Fibroblast of lung (primary cell): ENCODE results near the gene ZNF525. TPM values are rescaled to one million over a fixed set of nuclear protein-coding genes. Genes with fewer than 3 reads are reported as not detected.
"Not testable (repeated sequence)": the region's sequence is repeated elsewhere in the genome, so short reads cannot be mapped to it uniquely, and the experiment has no call there.

ENCODE experiments used
- DNase-seq, 2 donors: peaks; one replicate each; pipeline versions ENCODE4 v3.0.0 to v3.0.0-alpha.2; 2010; ENCODE audit warnings: low read depth in 2 of 2
- H2AFZ ChIP-seq: 2 replicates; pipeline ENCODE4 v1.5.1; 2012; ENCODE audit warnings: low read length, control low read depth, inconsistent platforms
- H3K27ac ChIP-seq: 2 replicates; pipeline ENCODE4 v1.5.1; 2011; ENCODE audit warnings: low read length, control low read depth; ENCODE audit not compliant: insufficient read depth
- H3K27me3 ChIP-seq: 2 replicates; pipeline ENCODE4 v1.5.1; 2011; ENCODE audit warnings: mild to moderate bottlenecking, low read length; ENCODE audit not compliant: control insufficient read depth, insufficient read depth
- H3K36me3 ChIP-seq: 2 replicates; pipeline ENCODE4 v1.5.1; 2011; ENCODE audit warnings: low read length; ENCODE audit not compliant: control insufficient read depth, insufficient read depth
- H3K4me1 ChIP-seq: 2 replicates; pipeline ENCODE4 v1.5.1; 2011; ENCODE audit warnings: low read length; ENCODE audit not compliant: control insufficient read depth, insufficient read depth; ENCODE audit errors: extremely low read depth
- H3K4me2 ChIP-seq: 2 replicates; pipeline ENCODE4 v1.5.1; 2011; ENCODE audit warnings: low read length, control low read depth; ENCODE audit not compliant: insufficient read depth; ENCODE audit errors: extremely low read depth
- H3K4me3 ChIP-seq, 4 experiments: fragments of 200-600 bp in 1 of 4; sonication (generic) in 1 of 4; replicated peaks in 1 of 4; 2 replicates each; pipeline ENCODE4 v1.5.1; 2011 to 2016; ENCODE audit warnings: low read length in 4 of 4, low read depth in 3 of 4, mild to moderate bottlenecking in 3 of 4, control low read depth in 2 of 4, inconsistent platforms in 1 of 4, mixed read lengths in 1 of 4; ENCODE audit not compliant: insufficient read depth in 1 of 4; ENCODE audit errors: control extremely low read depth in 1 of 4
- H3K79me2 ChIP-seq: 2 replicates; pipeline ENCODE4 v1.5.1; 2012; ENCODE audit warnings: mild to moderate bottlenecking, low read length, inconsistent platforms; ENCODE audit not compliant: control insufficient read depth, insufficient read depth
- H3K9ac ChIP-seq: 2 replicates; pipeline ENCODE4 v1.5.1; 2011; ENCODE audit warnings: mild to moderate bottlenecking, low read length, control low read depth; ENCODE audit not compliant: insufficient read depth
- H3K9me3 ChIP-seq: 2 replicates; pipeline ENCODE4 v1.5.1; 2012; ENCODE audit warnings: low read depth, low read length; ENCODE audit not compliant: control insufficient read depth, insufficient read depth
- H4K20me1 ChIP-seq: 2 replicates; pipeline ENCODE4 v1.5.1; 2011; ENCODE audit warnings: low read length; ENCODE audit not compliant: control insufficient read depth, insufficient read depth; ENCODE audit errors: extremely low read depth
- EZH2 ChIP-seq: IDR thresholded peaks from 2 replicates; pipeline ENCODE4 v1.5.1; 2012; ENCODE audit warnings: low read length, control low read depth, mild to moderate bottlenecking; ENCODE audit errors: missing control alignments
- polyA plus RNA-seq, 2 donors: library from polyadenylated mRNA; depleted of rRNA in 1 of 2; stranded (reverse) in 1 of 2; unstranded in 1 of 2; fragments of >200 nt; gene quantifications; 2 replicates each; pipeline ENCODE4 v1.2.1, GENCODE V29; 2011 to 2012; ENCODE audit warnings: missing spikeins in 1 of 2
- total RNA-seq: library from RNA; depleted of rRNA; stranded (reverse); fragments of >200 nt; gene quantifications from 2 replicates; pipeline ENCODE4 v1.2.1, GENCODE V29; 2014
- TF ChIP-seq, protein P1 (sequence below), 2 donors: IDR thresholded peaks in 1 of 2; conservative IDR thresholded peaks in 1 of 2; 1 replicate in 1 of 2; 2 replicates in 1 of 2; pipeline ENCODE4 v1.5.1; 2011 to 2012; ENCODE audit warnings: low read length in 2 of 2, control low read depth in 1 of 2, inconsistent platforms in 1 of 2, low read depth in 1 of 2, mild to moderate bottlenecking in 1 of 2

ZNF525 gene
- total and polyA plus RNA-seq, 2 donors (not counting 1 experiment from before 2014, with no cell fraction given), result 4.8 to 6.8 TPM

DNA sequence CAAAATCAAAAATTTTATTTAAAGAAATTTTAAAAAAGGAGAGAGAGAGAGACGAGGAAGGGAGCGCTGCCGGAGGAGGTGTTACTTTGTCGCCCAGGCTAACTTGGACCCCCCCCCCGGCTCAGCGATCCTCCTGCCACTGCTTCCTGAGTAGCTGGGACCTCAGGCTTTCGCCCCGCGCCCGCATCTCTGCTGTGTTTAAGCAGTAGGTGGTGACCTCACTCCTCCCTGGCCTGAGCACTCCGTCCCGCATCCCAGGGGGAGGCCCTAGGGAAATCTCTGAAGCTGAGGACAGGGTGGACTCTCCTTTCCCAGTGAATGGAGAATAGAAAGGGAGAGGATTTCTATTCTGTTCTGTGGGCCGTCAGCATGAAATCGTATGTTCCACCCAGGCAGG is 32.4 kb upstream of the ZNF525 start:
- H3K36me3 ChIP-seq, result no peaks in the 10 kb centered on the region
- H2AFZ ChIP-seq, result peak overlapping the region; percentile 72
- no peaks in the 10 kb centered on the region for H3K79me2 ChIP-seq
- no peak overlapping the region for H3K9ac ChIP-seq
- TF ChIP-seq, protein P1, sequence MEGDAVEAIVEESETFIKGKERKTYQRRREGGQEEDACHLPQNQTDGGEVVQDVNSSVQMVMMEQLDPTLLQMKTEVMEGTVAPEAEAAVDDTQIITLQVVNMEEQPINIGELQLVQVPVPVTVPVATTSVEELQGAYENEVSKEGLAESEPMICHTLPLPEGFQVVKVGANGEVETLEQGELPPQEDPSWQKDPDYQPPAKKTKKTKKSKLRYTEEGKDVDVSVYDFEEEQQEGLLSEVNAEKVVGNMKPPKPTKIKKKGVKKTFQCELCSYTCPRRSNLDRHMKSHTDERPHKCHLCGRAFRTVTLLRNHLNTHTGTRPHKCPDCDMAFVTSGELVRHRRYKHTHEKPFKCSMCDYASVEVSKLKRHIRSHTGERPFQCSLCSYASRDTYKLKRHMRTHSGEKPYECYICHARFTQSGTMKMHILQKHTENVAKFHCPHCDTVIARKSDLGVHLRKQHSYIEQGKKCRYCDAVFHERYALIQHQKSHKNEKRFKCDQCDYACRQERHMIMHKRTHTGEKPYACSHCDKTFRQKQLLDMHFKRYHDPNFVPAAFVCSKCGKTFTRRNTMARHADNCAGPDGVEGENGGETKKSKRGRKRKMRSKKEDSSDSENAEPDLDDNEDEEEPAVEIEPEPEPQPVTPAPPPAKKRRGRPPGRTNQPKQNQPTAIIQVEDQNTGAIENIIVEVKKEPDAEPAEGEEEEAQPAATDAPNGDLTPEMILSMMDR (conservative IDR thresholded peaks at IDR 0.05 in 1 of 2, IDR thresholded peaks at IDR 0.05 in 1 of 2; ENCODE audit: low read depth in 1 of 2, low read length in 2 of 2), result no peak
- no peak for TF ChIP-seq EZH2
- peak overlapping the region; percentile 85 for H3K4me2 ChIP-seq
- no peaks in the 10 kb centered on the region for H3K9me3 ChIP-seq
- no peaks in the 10 kb centered on the region for H3K27me3 ChIP-seq
- H3K27ac ChIP-seq, result peak overlapping the region; percentile 22
- peak in 1 of 2 donors; percentile 66 for DNase-seq
- H3K4me3 ChIP-seq, result peak overlapping the region; percentile 44 to 100 (median 59)
- no peaks in the 10 kb centered on the region for H3K4me1 ChIP-seq
- no peaks in the 10 kb centered on the region for H4K20me1 ChIP-seq

DNA sequence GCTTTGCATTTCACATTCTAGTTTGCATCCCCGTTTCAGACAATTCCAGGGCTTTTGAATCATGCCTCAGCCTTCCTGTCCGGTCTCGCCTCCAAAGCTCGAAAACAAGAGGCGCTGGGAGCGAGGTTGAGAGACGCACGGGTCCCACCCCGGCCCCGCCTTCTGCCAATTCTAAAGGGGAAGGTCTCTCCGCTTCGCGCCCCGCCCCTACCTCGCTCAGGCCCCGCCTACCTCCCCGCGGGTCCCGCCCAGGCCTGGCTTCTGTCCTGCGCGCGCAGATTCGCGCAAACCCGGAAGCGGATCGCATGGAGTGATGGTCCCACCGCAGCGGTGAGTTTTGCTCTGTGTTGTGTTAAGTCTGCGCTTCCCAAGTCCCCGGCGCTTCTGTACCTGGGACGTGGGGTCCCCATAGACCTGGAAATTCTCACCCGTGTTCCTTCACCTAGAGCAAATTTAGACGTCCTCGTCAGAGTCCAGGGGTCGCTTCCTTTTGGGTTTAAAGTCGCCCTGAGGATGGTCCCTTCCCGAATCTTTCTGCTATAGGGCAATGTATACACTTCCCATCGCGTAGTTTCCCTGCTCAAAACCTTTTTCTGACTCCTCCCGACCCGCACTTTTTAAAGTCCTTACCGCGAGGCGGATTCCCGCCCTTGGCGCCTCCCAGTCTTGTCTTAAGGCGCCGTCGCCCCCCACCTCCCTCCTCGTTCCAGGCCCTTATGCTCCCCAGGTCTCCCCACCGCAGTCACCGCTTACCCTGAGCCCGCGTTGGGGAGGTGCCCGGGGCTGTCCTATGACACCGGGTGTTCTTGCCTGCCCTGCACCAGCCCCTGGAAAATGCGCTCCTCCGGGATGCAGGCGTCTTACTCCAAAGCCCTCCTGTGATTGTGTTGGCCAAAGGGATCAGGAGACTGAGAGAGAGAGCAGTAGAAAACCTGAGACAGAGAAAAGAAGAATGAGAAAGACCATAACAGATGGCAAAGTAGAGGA is 31.7 kb upstream of the ZNF525 start, which contains the start of gene ZNF845:
Gene ZNF845, plus strand, starts transcription at position 287 of the 987 bp plus-strand sequence. CDS start 7,559 bp downstream, outside the sequence.
- TF ChIP-seq, protein P1 (conservative IDR thresholded peaks at IDR 0.05 in 1 of 2, IDR thresholded peaks at IDR 0.05 in 1 of 2; ENCODE audit: low read depth in 1 of 2, low read length in 2 of 2), result no peak
- no peak for TF ChIP-seq EZH2
- Histone ChIP-seq H3K4me3 (peak within 1 kb of the TSS; percentile 80 to 100 (median 90)), H3K9ac (peak within 1 kb of the TSS; percentile 70), H3K79me2 (no peaks in the 10 kb centered on the region), H3K27me3 (no peaks in the 10 kb centered on the region), H4K20me1 (no peaks in the 10 kb centered on the region), H2AFZ (peak within 1 kb of the TSS; percentile 93), H3K4me2 (peak within 1 kb of the TSS; percentile 88), H3K27ac (peak within 1 kb of the TSS; percentile 78), H3K36me3 (peaks cover 2% of the 10 kb centered on the region), H3K9me3 (no peaks in the 10 kb centered on the region), H3K4me1 (no peaks in the 10 kb centered on the region)
- DNase-seq, result peak; percentile 90 to 91

DNA sequence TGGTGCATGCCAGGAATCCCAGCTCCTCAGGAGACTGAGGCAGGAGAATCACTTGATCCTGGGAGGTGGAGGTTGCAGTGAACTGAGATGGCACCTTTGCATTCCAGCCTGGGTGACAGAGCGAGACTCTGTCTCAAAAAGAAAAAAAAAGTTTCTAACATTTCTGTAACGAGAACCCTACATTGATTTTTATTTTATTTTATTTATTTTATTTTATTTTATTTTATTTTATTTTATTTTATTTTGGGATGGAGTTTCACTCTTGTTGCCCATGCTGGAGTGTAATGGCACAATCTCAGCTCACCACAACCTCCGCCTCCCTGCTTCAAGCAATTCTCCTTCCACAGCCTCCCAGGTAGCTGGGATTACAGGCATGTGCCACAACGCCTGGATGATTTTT is 21.1 kb upstream of the ZNF525 start:
- not testable (repeated sequence) for H3K9ac ChIP-seq, H3K79me2 ChIP-seq, H3K9me3 ChIP-seq, DNase-seq, H3K27ac ChIP-seq, H3K4me3 ChIP-seq, H4K20me1 ChIP-seq, H3K4me1 ChIP-seq, H3K36me3 ChIP-seq, H3K27me3 ChIP-seq, H3K4me2 ChIP-seq, H2AFZ ChIP-seq
